ENCODE data around the gene AK8.

- TF ChIP-seq L3MBTL2 (conservative IDR thresholded peaks at IDR 0.05): no peak
- TF ChIP-seq FOXK2 (IDR thresholded peaks at IDR 0.05): no peak
- no peak for TF ChIP-seq BHLHE40 (IDR thresholded peaks at IDR 0.05; ENCODE audit: borderline replicate concordance)
- no peak for TF ChIP-seq PKNOX1 (IDR thresholded peaks at IDR 0.05)
- TF ChIP-seq FOXM1 (IDR thresholded peaks at IDR 0.05; ENCODE audit: borderline replicate concordance): no peak
- TF ChIP-seq SP1 (IDR thresholded peaks at IDR 0.05): no peak
- TF ChIP-seq ELF4 (IDR thresholded peaks at IDR 0.05): no peak
- TF ChIP-seq FOXA1 (IDR thresholded peaks at IDR 0.05): no peak
- TF ChIP-seq CTBP1 (IDR thresholded peaks at IDR 0.05; ENCODE audit: borderline replicate concordance): no peak
- TF ChIP-seq LEF1 (IDR thresholded peaks at IDR 0.05; ENCODE audit: borderline replicate concordance): no peak
- no peak for TF ChIP-seq ARNT (IDR thresholded peaks at IDR 0.05)
- no peak for TF ChIP-seq SUZ12 (IDR thresholded peaks at IDR 0.05)
- TF ChIP-seq ZNF384 (IDR thresholded peaks at IDR 0.05): no peak
Measured at GRCh38 chr9:132846918-132847515, 31.1 kb downstream of the AK8 start.
